ENCODE data around the gene GCDH.
"Not testable (repeated sequence)": the region's sequence is repeated elsewhere in the genome, so short reads cannot be mapped to it uniquely, and the experiment has no call there.

GRCh38 chr19:12846613-12847012 lies 44.3 kb upstream of the GCDH start:
- TF ChIP-seq CTCF, POLR2A (IDR thresholded peaks at IDR 0.05): not testable (repeated sequence)

Measured in lower leg skin (tissue), 3 donors.